ENCODE measurements around the gene SLC9A5. TPM values are rescaled to one million over a fixed set of nuclear protein-coding genes. Genes with fewer than 3 reads are reported as not detected.

Gene SLC9A5
- total RNA-seq, 1 experiment from 2014 or later: 5.6 TPM

DNA sequence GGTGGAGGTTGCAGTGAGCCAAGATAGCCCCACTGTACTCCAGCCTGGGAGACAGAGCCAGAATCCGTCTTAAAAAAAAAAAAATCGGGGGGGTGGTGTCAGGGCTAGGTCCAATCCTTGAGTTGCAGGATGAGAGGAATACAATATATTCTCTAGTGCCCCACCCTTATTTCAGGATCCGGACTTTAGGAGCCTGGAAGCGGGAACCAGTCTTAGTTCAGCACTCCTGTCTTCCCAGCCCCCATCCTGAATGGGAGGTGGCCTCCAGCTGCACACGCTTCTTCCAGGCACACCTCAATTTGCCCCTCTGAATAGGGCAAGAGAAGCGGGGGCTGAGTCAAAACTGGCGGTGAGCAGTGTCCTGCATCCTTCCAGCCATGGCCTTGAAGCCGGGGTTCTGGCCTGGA lies 3.1 kb upstream of the SLC9A5 start:
- no peak for TF ChIP-seq FOSL1 (IDR thresholded peaks at IDR 0.05; ENCODE audit: low read depth)
- TF ChIP-seq SP1 (IDR thresholded peaks at IDR 0.05; ENCODE audit: low read depth): no peak
- TF ChIP-seq ELF1 (IDR thresholded peaks at IDR 0.05; ENCODE audit: borderline replicate concordance, low read depth): no peak
- no peak for TF ChIP-seq JUND (IDR thresholded peaks at IDR 0.05)
- TF ChIP-seq, protein P1, sequence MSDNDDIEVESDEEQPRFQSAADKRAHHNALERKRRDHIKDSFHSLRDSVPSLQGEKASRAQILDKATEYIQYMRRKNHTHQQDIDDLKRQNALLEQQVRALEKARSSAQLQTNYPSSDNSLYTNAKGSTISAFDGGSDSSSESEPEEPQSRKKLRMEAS (IDR thresholded peaks at IDR 0.05): no peak
- TF ChIP-seq RAD21 (IDR thresholded peaks at IDR 0.05; ENCODE audit: low read depth): no peak
- no peak for TF ChIP-seq CBX3 (IDR thresholded peaks at IDR 0.05; ENCODE audit: low read depth)
- no peak for TF ChIP-seq YY1 (IDR thresholded peaks at IDR 0.05; ENCODE audit: extremely low read depth, insufficient replicate concordance, low read depth, low read length)
- no peak for TF ChIP-seq SRF (IDR thresholded peaks at IDR 0.05; ENCODE audit: low read depth)
- no peak for TF ChIP-seq POLR2A (IDR thresholded peaks at IDR 0.05; ENCODE audit: borderline replicate concordance, extremely low read depth, insufficient read depth, insufficient read length)
- no peak for TF ChIP-seq SIN3A (IDR thresholded peaks at IDR 0.05; ENCODE audit: low read depth)
- no peak for TF ChIP-seq CEBPB (IDR thresholded peaks at IDR 0.05; ENCODE audit: low read depth)
- TF ChIP-seq, protein P2, sequence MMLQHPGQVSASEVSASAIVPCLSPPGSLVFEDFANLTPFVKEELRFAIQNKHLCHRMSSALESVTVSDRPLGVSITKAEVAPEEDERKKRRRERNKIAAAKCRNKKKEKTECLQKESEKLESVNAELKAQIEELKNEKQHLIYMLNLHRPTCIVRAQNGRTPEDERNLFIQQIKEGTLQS (IDR thresholded peaks at IDR 0.05): no peak
- no peak; the same call in 1 of the 2 replicates for TF ChIP-seq POLR2AphosphoS5 (IDR thresholded peaks at IDR 0.05; ENCODE audit: low read depth, low read length)
- DNase-seq (ENCODE audit: low read depth, low spot score): no peak
- H3K9me3 ChIP-seq (ENCODE audit: control insufficient read depth in 1 of 2, insufficient read depth in 1 of 2, low read depth in 1 of 2, low read length in 2 of 2): no peaks in the 10 kb centered on the region
- peaks cover 52% of the 10 kb centered on the region for H3K79me2 ChIP-seq (ENCODE audit: insufficient read depth, low read length)
- H3K27ac ChIP-seq (ENCODE audit: low read depth, low read length): peak overlapping the region; percentile 92
- BruUV-seq (replicated peaks): no TSS peak
- POLR2A ChIA-PET: interaction anchor here (1.0 to 2.7 kb wide), 5 partner anchors 9 to 47 kb away, joined by 3 to 13 read pairs (median 7); partner anchors contain the start of genes ELMO3 and TMEM208
- H3K4me3 ChIP-seq (replicated peaks in 1 of 2; ENCODE audit: low read depth in 1 of 2, low read length in 2 of 2): peak overlapping the region; percentile 71 to 92
- no peak overlapping the region for H2AFZ ChIP-seq (ENCODE audit: low read depth, low read length, poor library complexity, severe bottlenecking)
- RAD21 ChIA-PET (ENCODE audit: low non-redundant PET in 1 of 2, low total read pairs in 2 of 2, uncharacterized antibody in 2 of 2, unreplicated experiment in 2 of 2): interaction anchor here in 1 of 2 experiments (0.7 kb wide), 1 partner anchor 92 kb away, joined by 4 read pairs; no protein-coding TSS in a partner anchor
- no peaks in the 10 kb centered on the region for H3K9me2 ChIP-seq (ENCODE audit: insufficient read depth)
- H3K36me3 ChIP-seq (ENCODE audit: control insufficient read depth in 1 of 2, insufficient read depth in 2 of 2, low read length in 2 of 2): no peaks in the 10 kb centered on the region
- no peaks in the 10 kb centered on the region for H4K20me1 ChIP-seq (ENCODE audit: insufficient read depth)
- H3K9ac ChIP-seq (ENCODE audit: low read length): peak overlapping the region; percentile 87
- H3K4me1 ChIP-seq (ENCODE audit: control insufficient read depth in 1 of 2, insufficient read depth in 2 of 2, low read length in 2 of 2): peaks cover 51 to 81% of the 10 kb centered on the region in 2 experiments
- no peak for ATAC-seq
- peak overlapping the region; percentile 94 for H3K4me2 ChIP-seq (ENCODE audit: low read length)
- CTCF ChIA-PET: interaction anchor here (0.6 to 2.6 kb wide), 9 partner anchors 9 to 284 kb away, joined by 3 to 13 read pairs (median 4); partner anchors contain the start of genes CES3, ELMO3, NOL3 and TMEM208
- intact Hi-C loops (cut with micrococcal nuclease): loop anchor here (2.0 to 5.0 kb wide), 2 partner anchors 31 to 172 kb away; partner anchors contain the start of gene ZDHHC1
- H3K27me3 ChIP-seq (ENCODE audit: insufficient read depth, low read length): no peaks in the 10 kb centered on the region

Data from HCT116 (cell line).